COLO668 (cell line): ENCODE results near the gene CMIP.

ENCODE experiments used
- DNase-seq: peaks from one replicate; lab custom pipeline; 2025; ENCODE audit not compliant: unreplicated experiment; lab: John Stamatoyannopoulos, UW

CMIP gene

GRCh38 chr16:81708266-81709015 lies 263.8 kb downstream of the CMIP start:
- no peak for DNase-seq

- no peak for DNase-seq
Measured at GRCh38 chr16:81709016-81709900, 264.6 kb downstream of the CMIP start.

- DNase-seq, result no peak
Measured at GRCh38 chr16:81710044-81710443, 265.4 kb downstream of the CMIP start.

GRCh38 chr16:81710596-81710995 lies 266.0 kb downstream of the CMIP start:
- no peak for DNase-seq

GRCh38 chr16:81711657-81712319 lies 267.2 kb downstream of the CMIP start:
- no peak for DNase-seq

GRCh38 chr16:81712681-81713080 lies 268.1 kb downstream of the CMIP start:
- no peak for DNase-seq

GRCh38 chr16:81713295-81713772 lies 268.7 kb downstream of the CMIP start:
- DNase-seq, result peak; percentile 17

GRCh38 chr16:81713796-81714195 lies 269.2 kb downstream of the CMIP start:
- DNase-seq, result no peak

- no peak for DNase-seq
Measured at GRCh38 chr16:81714583-81714982, 270.0 kb downstream of the CMIP start.

- DNase-seq, result no peak
Measured at GRCh38 chr16:81715358-81716196, 271.0 kb downstream of the CMIP start.

- DNase-seq, result no peak
Measured at GRCh38 chr16:81716478-81717225, 272.0 kb downstream of the CMIP start.

GRCh38 chr16:81717662-81718189 lies 273.1 kb downstream of the CMIP start:
- DNase-seq, result no peak

- no peak for DNase-seq
Measured at GRCh38 chr16:81718637-81719036, 274.0 kb downstream of the CMIP start.

- DNase-seq, result no peak
Measured at GRCh38 chr16:81719993-81720392, 275.4 kb downstream of the CMIP start.

- DNase-seq, result no peak
Measured at GRCh38 chr16:81720973-81721906, 276.6 kb downstream of the CMIP start.

GRCh38 chr16:81723098-81723723 lies 278.6 kb downstream of the CMIP start:
- DNase-seq, result peak; percentile 38

- no peak for DNase-seq
Measured at GRCh38 chr16:81728435-81728834, 283.8 kb downstream of the CMIP start.

- DNase-seq, result peak; percentile 44
Measured at GRCh38 chr16:81729451-81729850, 284.8 kb downstream of the CMIP start.
